Measurements from ENCODE around the gene RXFP4.

The RXFP4 gene

GRCh38 chr1:155941845-155942531 is 550 bp downstream of the RXFP4 start:
- no peaks in the 10 kb centered on the region for H3K27me3 ChIP-seq (ENCODE audit: control insufficient read depth, insufficient read depth, low read length, poor library complexity, severe bottlenecking)
- no peaks in the 10 kb centered on the region for H3K9me3 ChIP-seq (ENCODE audit: control insufficient read depth, low read length)
- peaks cover 5% of the 10 kb centered on the region for H3K4me1 ChIP-seq (ENCODE audit: control insufficient read depth, insufficient read depth, low read length)
- WGBS, 2 experiments, result 95% methylated on average over 29 of the region's 29 CpGs
- H3K27ac ChIP-seq (ENCODE audit: insufficient read depth, low read depth, low read length, poor library complexity, severe bottlenecking), result no peak overlapping the region
- peaks cover 5% of the 10 kb centered on the region for H3K36me3 ChIP-seq (ENCODE audit: control insufficient read depth, insufficient read depth, low read length)
- no peak overlapping the region for H3K4me3 ChIP-seq (ENCODE audit: insufficient read depth, low read depth, low read length)

GRCh38 chr1:155942578-155943141 is 1.2 kb downstream of the RXFP4 start:
- WGBS, 2 experiments, result 93% methylated on average over 11 of the region's 11 CpGs

GRCh38 chr1:155944444-155944799 is 3.0 kb downstream of the RXFP4 start:
- H3K27me3 ChIP-seq (ENCODE audit: control insufficient read depth, insufficient read depth, low read length, poor library complexity, severe bottlenecking), result no peaks in the 10 kb centered on the region
- no peak overlapping the region for H3K4me3 ChIP-seq (ENCODE audit: insufficient read depth, low read depth, low read length)
- 80 to 87% methylated on average over 6 of the region's 6 CpGs for WGBS, 2 experiments
- H3K36me3 ChIP-seq (ENCODE audit: control insufficient read depth, insufficient read depth, low read length), result peaks cover 12% of the 10 kb centered on the region
- H3K9me3 ChIP-seq (ENCODE audit: control insufficient read depth, low read length), result no peaks in the 10 kb centered on the region
- H3K4me1 ChIP-seq (ENCODE audit: control insufficient read depth, insufficient read depth, low read length), result peaks cover 5% of the 10 kb centered on the region
- no peak overlapping the region for H3K27ac ChIP-seq (ENCODE audit: insufficient read depth, low read depth, low read length, poor library complexity, severe bottlenecking)

More at GRCh38 chr1:155942578-155943141, 1.2 kb downstream of the RXFP4 start:
- Histone ChIP-seq H3K27me3 (ENCODE audit: control insufficient read depth, insufficient read depth, low read length, poor library complexity, severe bottlenecking) (no peaks in the 10 kb centered on the region), H3K4me3 (ENCODE audit: insufficient read depth, low read depth, low read length) (no peak overlapping the region), H3K36me3 (ENCODE audit: control insufficient read depth, insufficient read depth, low read length) (peaks cover 10% of the 10 kb centered on the region), H3K9me3 (ENCODE audit: control insufficient read depth, low read length) (no peaks in the 10 kb centered on the region), H3K27ac (ENCODE audit: insufficient read depth, low read depth, low read length, poor library complexity, severe bottlenecking) (no peak overlapping the region), H3K4me1 (ENCODE audit: control insufficient read depth, insufficient read depth, low read length) (peaks cover 5% of the 10 kb centered on the region)

GRCh38 chr1:155946633-155947219 is 5.3 kb downstream of the RXFP4 start:
- peaks cover 34% of the 10 kb centered on the region for H3K36me3 ChIP-seq (ENCODE audit: control insufficient read depth, insufficient read depth, low read length)
- H3K4me1 ChIP-seq (ENCODE audit: control insufficient read depth, insufficient read depth, low read length), result peaks cover 5% of the 10 kb centered on the region
- 94 to 95% methylated on average over 8 of the region's 8 CpGs for WGBS, 2 experiments
- no peaks in the 10 kb centered on the region for H3K27me3 ChIP-seq (ENCODE audit: control insufficient read depth, insufficient read depth, low read length, poor library complexity, severe bottlenecking)
- H3K4me3 ChIP-seq (ENCODE audit: insufficient read depth, low read depth, low read length), result no peak overlapping the region
- H3K9me3 ChIP-seq (ENCODE audit: control insufficient read depth, low read length), result no peaks in the 10 kb centered on the region
- no peak overlapping the region for H3K27ac ChIP-seq (ENCODE audit: insufficient read depth, low read depth, low read length, poor library complexity, severe bottlenecking)

- 91 to 94% methylated on average over 4 of the region's 4 CpGs for WGBS, 2 experiments
- H3K27ac ChIP-seq (ENCODE audit: insufficient read depth, low read depth, low read length, poor library complexity, severe bottlenecking), result no peak overlapping the region
- H3K36me3 ChIP-seq (ENCODE audit: control insufficient read depth, insufficient read depth, low read length), result peaks cover 39% of the 10 kb centered on the region
Observed at GRCh38 chr1:155947292-155947691, 5.9 kb downstream of the RXFP4 start.

GRCh38 chr1:155947741-155948140 is 6.3 kb downstream of the RXFP4 start:
- Histone ChIP-seq H3K9me3 (ENCODE audit: control insufficient read depth, low read length) (no peaks in the 10 kb centered on the region), H3K4me1 (ENCODE audit: control insufficient read depth, insufficient read depth, low read length) (peaks cover 5% of the 10 kb centered on the region), H3K36me3 (ENCODE audit: control insufficient read depth, insufficient read depth, low read length) (peaks cover 44% of the 10 kb centered on the region), H3K27ac (ENCODE audit: insufficient read depth, low read depth, low read length, poor library complexity, severe bottlenecking) (no peak overlapping the region), H3K4me3 (ENCODE audit: insufficient read depth, low read depth, low read length) (no peak overlapping the region), H3K27me3 (ENCODE audit: control insufficient read depth, insufficient read depth, low read length, poor library complexity, severe bottlenecking) (no peaks in the 10 kb centered on the region)
- WGBS, 2 experiments, result 91 to 97% methylated on average over 8 of the region's 8 CpGs

More at GRCh38 chr1:155947292-155947691, 5.9 kb downstream of the RXFP4 start:
- peaks cover 5% of the 10 kb centered on the region for H3K4me1 ChIP-seq (ENCODE audit: control insufficient read depth, insufficient read depth, low read length)
- H3K4me3 ChIP-seq (ENCODE audit: insufficient read depth, low read depth, low read length), result no peak overlapping the region
- no peaks in the 10 kb centered on the region for H3K27me3 ChIP-seq (ENCODE audit: control insufficient read depth, insufficient read depth, low read length, poor library complexity, severe bottlenecking)
- H3K9me3 ChIP-seq (ENCODE audit: control insufficient read depth, low read length), result no peaks in the 10 kb centered on the region

GRCh38 chr1:155950829-155951228 is 9.4 kb downstream of the RXFP4 start:
- peaks cover 60% of the 10 kb centered on the region for H3K36me3 ChIP-seq (ENCODE audit: control insufficient read depth, insufficient read depth, low read length)
- whole genome bisulfite sequencing, 2 experiments, result 96 to 97% methylated on average over 27 of the region's 27 CpGs
- no peak overlapping the region for H3K27ac ChIP-seq (ENCODE audit: insufficient read depth, low read depth, low read length, poor library complexity, severe bottlenecking)
- no peaks in the 10 kb centered on the region for H3K4me1 ChIP-seq (ENCODE audit: control insufficient read depth, insufficient read depth, low read length)
- H3K4me3 ChIP-seq (ENCODE audit: insufficient read depth, low read depth, low read length), result no peak overlapping the region
- H3K9me3 ChIP-seq (ENCODE audit: control insufficient read depth, low read length), result no peaks in the 10 kb centered on the region
- H3K27me3 ChIP-seq (ENCODE audit: control insufficient read depth, insufficient read depth, low read length, poor library complexity, severe bottlenecking), result no peaks in the 10 kb centered on the region

- H3K36me3 ChIP-seq (ENCODE audit: control insufficient read depth, insufficient read depth, low read length), result peaks cover 66% of the 10 kb centered on the region
- no peak overlapping the region for H3K4me3 ChIP-seq (ENCODE audit: insufficient read depth, low read depth, low read length)
- 98% methylated on average over 6 of the region's 6 CpGs for WGBS, 2 experiments
- no peaks in the 10 kb centered on the region for H3K4me1 ChIP-seq (ENCODE audit: control insufficient read depth, insufficient read depth, low read length)
- H3K27ac ChIP-seq (ENCODE audit: insufficient read depth, low read depth, low read length, poor library complexity, severe bottlenecking), result no peak overlapping the region
- no peaks in the 10 kb centered on the region for H3K9me3 ChIP-seq (ENCODE audit: control insufficient read depth, low read length)
- no peaks in the 10 kb centered on the region for H3K27me3 ChIP-seq (ENCODE audit: control insufficient read depth, insufficient read depth, low read length, poor library complexity, severe bottlenecking)
Observed at GRCh38 chr1:155951753-155952504, 10.5 kb downstream of the RXFP4 start.

- WGBS, 2 experiments, result 96 to 97% methylated on average over 13 of the region's 13 CpGs
- H3K4me3 ChIP-seq (ENCODE audit: insufficient read depth, low read depth, low read length), result no peak overlapping the region
- H3K36me3 ChIP-seq (ENCODE audit: control insufficient read depth, insufficient read depth, low read length), result peaks cover 67% of the 10 kb centered on the region
- H3K27me3 ChIP-seq (ENCODE audit: control insufficient read depth, insufficient read depth, low read length, poor library complexity, severe bottlenecking), result no peaks in the 10 kb centered on the region
- H3K4me1 ChIP-seq (ENCODE audit: control insufficient read depth, insufficient read depth, low read length), result no peaks in the 10 kb centered on the region
- H3K27ac ChIP-seq (ENCODE audit: insufficient read depth, low read depth, low read length, poor library complexity, severe bottlenecking), result no peak overlapping the region
- no peaks in the 10 kb centered on the region for H3K9me3 ChIP-seq (ENCODE audit: control insufficient read depth, low read length)
Observed at GRCh38 chr1:155952505-155952890, 11.1 kb downstream of the RXFP4 start.

GRCh38 chr1:155954645-155955044 is 13.2 kb downstream of the RXFP4 start:
- Histone ChIP-seq H3K27me3 (ENCODE audit: control insufficient read depth, insufficient read depth, low read length, poor library complexity, severe bottlenecking) (no peaks in the 10 kb centered on the region), H3K4me1 (ENCODE audit: control insufficient read depth, insufficient read depth, low read length) (no peaks in the 10 kb centered on the region), H3K9me3 (ENCODE audit: control insufficient read depth, low read length) (no peaks in the 10 kb centered on the region), H3K36me3 (ENCODE audit: control insufficient read depth, insufficient read depth, low read length) (peaks cover 78% of the 10 kb centered on the region), H3K4me3 (ENCODE audit: insufficient read depth, low read depth, low read length) (no peak overlapping the region), H3K27ac (ENCODE audit: insufficient read depth, low read depth, low read length, poor library complexity, severe bottlenecking) (no peak overlapping the region)
- WGBS, 2 experiments, result 98 to 99% methylated on average over 3 of the region's 3 CpGs
